Mammary epithelial cell (primary cell): ENCODE data around the gene RAMACL.

Source experiments
- CTCF ChIP-seq, 2 donors: IDR thresholded peaks in 1 of 2; conservative IDR thresholded peaks in 1 of 2; 2 replicates each; pipeline ENCODE4 v1.5.1; 2011 to 2012; ENCODE audit warnings: inconsistent platforms in 2 of 2, low read length in 2 of 2, mild to moderate bottlenecking in 2 of 2, control low read depth in 1 of 2, low read depth in 1 of 2; ENCODE audit not compliant: insufficient read depth in 1 of 2; ENCODE audit errors: extremely low read depth in 1 of 2
- EZH2 ChIP-seq: IDR thresholded peaks from 2 replicates; pipeline ENCODE4 v1.6.1; 2012; ENCODE audit warnings: low read length, inconsistent platforms, borderline replicate concordance

GRCh38 chr6:166604328-166604727, 17.9 kb upstream of the RAMACL start:
- TF ChIP-seq CTCF (conservative IDR thresholded peaks at IDR 0.05 in 1 of 2, IDR thresholded peaks at IDR 0.05 in 1 of 2; ENCODE audit: extremely low read depth in 1 of 2, insufficient read depth in 1 of 2, low read depth in 1 of 2, low read length in 2 of 2) (no peak), EZH2 (no peak)
